Measurements from ENCODE around the gene MYO5B.

- TF ChIP-seq POLR2A (IDR thresholded peaks at IDR 0.05) (no peak), CTCF (IDR thresholded peaks at IDR 0.05) (no peak)
Observed at GRCh38 chr18:50163505-50163904, 31.4 kb downstream of the MYO5B start.

Measured in thyroid gland (tissue), 4 donors.